ENCODE measurements around the gene IL17RC. TPM values are rescaled to one million over a fixed set of nuclear protein-coding genes. Genes with fewer than 3 reads are reported as not detected.

The IL17RC gene
- polyA plus RNA-seq, 3 donors = 8.3 to 17.9 (median 9.3) TPM

GRCh38 chr3:9883706-9884554, 33.0 kb upstream of the IL17RC start:
- Histone ChIP-seq H3K79me2 (ENCODE audit: insufficient read depth, low read length) (no peaks in the 10 kb centered on the region), H3K4me3 (replicated peaks in 1 of 3; ENCODE audit: low read depth in 2 of 3, low read length in 3 of 3) (no peak overlapping the region), H3K4me1 (ENCODE audit: control insufficient read depth in 1 of 2, insufficient read depth in 2 of 2, low read length in 2 of 2) (no peaks in the 10 kb centered on the region), H3K27me3 (ENCODE audit: control insufficient read depth in 2 of 2, insufficient read depth in 2 of 2, low read length in 2 of 2) (no peaks in the 10 kb centered on the region), H3K4me2 (replicated peaks; ENCODE audit: extremely low read depth, low read length, poor library complexity, severe bottlenecking) (no peak overlapping the region), H3K27ac (ENCODE audit: low read depth in 1 of 2, low read length in 2 of 2) (no peak overlapping the region), H2AFZ (ENCODE audit: insufficient read depth, low read depth, low read length, poor library complexity, severe bottlenecking) (no peak overlapping the region), H3K9me3 (replicated peaks in 1 of 2; ENCODE audit: control insufficient read depth in 1 of 2, insufficient read depth in 1 of 2, low read length in 2 of 2) (no peaks in the 10 kb centered on the region), H4K20me1 (ENCODE audit: insufficient read depth, low read length) (no peaks in the 10 kb centered on the region), H3K9ac (ENCODE audit: insufficient read depth, low read length, poor library complexity, severe bottlenecking) (no peak overlapping the region), H3K36me3 (replicated peaks in 1 of 2; ENCODE audit: control insufficient read depth in 1 of 2, insufficient read depth in 2 of 2, low read length in 2 of 2) (no peaks in the 10 kb centered on the region)
- Mint-ChIP-seq H3K36me3 (no peaks in the 10 kb centered on the region), H3K4me1 (peaks cover 2% of the 10 kb centered on the region), H3K27ac (no peak overlapping the region), H3K4me3 (no peak overlapping the region), H3K9me3 (peaks cover 0 to 2% (median 0%) of the 10 kb centered on the region in 7 donors), H3K27me3 (ENCODE audit: low read depth in 3 of 3) (peaks cover 2% of the 10 kb centered on the region in 3 donors)
- 97% methylated on average over 5 of the region's 7 CpGs for WGBS (ENCODE audit: insufficient coverage)
- no peak for DNase-seq
- no peak for TF ChIP-seq CTCF (IDR thresholded peaks at IDR 0.05)
- intact Hi-C loops (cut with micrococcal nuclease) = no loop called here

GRCh38 chr3:9884555-9885165, 32.2 kb upstream of the IL17RC start:
- Mint-ChIP-seq H3K4me1 (peaks cover 2% of the 10 kb centered on the region), H3K36me3 (no peaks in the 10 kb centered on the region), H3K27me3 (ENCODE audit: low read depth in 3 of 3) (peaks cover 2% of the 10 kb centered on the region in 3 donors), H3K4me3 (no peak overlapping the region), H3K27ac (no peak overlapping the region), H3K9me3 (peaks cover 0 to 2% (median 0%) of the 10 kb centered on the region in 7 donors)
- H3K4me2 ChIP-seq (replicated peaks; ENCODE audit: extremely low read depth, low read length, poor library complexity, severe bottlenecking) = no peak overlapping the region
- H2AFZ ChIP-seq (ENCODE audit: insufficient read depth, low read depth, low read length, poor library complexity, severe bottlenecking) = no peak overlapping the region
- no peak for DNase-seq
- H3K9ac ChIP-seq (ENCODE audit: insufficient read depth, low read length, poor library complexity, severe bottlenecking) = no peak overlapping the region
- H4K20me1 ChIP-seq (ENCODE audit: insufficient read depth, low read length) = no peaks in the 10 kb centered on the region
- H3K27ac ChIP-seq (ENCODE audit: low read depth in 1 of 2, low read length in 2 of 2) = no peak overlapping the region
- no peaks in the 10 kb centered on the region for H3K9me3 ChIP-seq (replicated peaks in 1 of 2; ENCODE audit: control insufficient read depth in 1 of 2, insufficient read depth in 1 of 2, low read length in 2 of 2)
- no peaks in the 10 kb centered on the region for H3K79me2 ChIP-seq (ENCODE audit: insufficient read depth, low read length)
- no peaks in the 10 kb centered on the region for H3K36me3 ChIP-seq (replicated peaks in 1 of 2; ENCODE audit: control insufficient read depth in 1 of 2, insufficient read depth in 2 of 2, low read length in 2 of 2)
- H3K4me3 ChIP-seq (replicated peaks in 1 of 3; ENCODE audit: low read depth in 2 of 3, low read length in 3 of 3) = no peak overlapping the region
- WGBS (ENCODE audit: insufficient coverage) = 80% methylated on average over 1 of the region's 11 CpGs
- peaks cover 0 to under 1% of the 10 kb centered on the region in 2 donors for H3K4me1 ChIP-seq (ENCODE audit: control insufficient read depth in 1 of 2, insufficient read depth in 2 of 2, low read length in 2 of 2)
- no peak for TF ChIP-seq CTCF (IDR thresholded peaks at IDR 0.05)
- intact Hi-C loops (cut with micrococcal nuclease) = no loop called here
- no peaks in the 10 kb centered on the region for H3K27me3 ChIP-seq (ENCODE audit: control insufficient read depth in 2 of 2, insufficient read depth in 2 of 2, low read length in 2 of 2)
